Ovary (tissue), 3 donors: Measurements from ENCODE around the gene MPLKIP.
"Not testable (repeated sequence)": the region's sequence is repeated elsewhere in the genome, so short reads cannot be mapped to it uniquely, and the experiment has no call there.

Source experiments
- EP300 ChIP-seq: sonication (generic); formaldehyde crosslinking; IDR thresholded peaks from one replicate; pipeline ENCODE4 v1.6.1; 2017; ENCODE audit warnings: antibody characterized with exemption
- POLR2A ChIP-seq: fragments of 450-650 bp; IDR thresholded peaks from one replicate; pipeline ENCODE4 v1.6.1; 2017; ENCODE audit warnings: antibody characterized with exemption, mild to moderate bottlenecking, moderate library complexity
- TF ChIP-seq, protein P1 (sequence below), 3 donors: fragments of 450-650 bp in 2 of 3; fragments of 200-600 bp in 1 of 3; IDR thresholded peaks; one replicate each; pipeline versions ENCODE4 v1.5.1 to v1.8.0; 2016 to 2022; ENCODE audit warnings: antibody characterized with exemption in 3 of 3, mild to moderate bottlenecking in 1 of 3
- donor health status: DM: no; HTN: no; CAD: no.

DNA sequence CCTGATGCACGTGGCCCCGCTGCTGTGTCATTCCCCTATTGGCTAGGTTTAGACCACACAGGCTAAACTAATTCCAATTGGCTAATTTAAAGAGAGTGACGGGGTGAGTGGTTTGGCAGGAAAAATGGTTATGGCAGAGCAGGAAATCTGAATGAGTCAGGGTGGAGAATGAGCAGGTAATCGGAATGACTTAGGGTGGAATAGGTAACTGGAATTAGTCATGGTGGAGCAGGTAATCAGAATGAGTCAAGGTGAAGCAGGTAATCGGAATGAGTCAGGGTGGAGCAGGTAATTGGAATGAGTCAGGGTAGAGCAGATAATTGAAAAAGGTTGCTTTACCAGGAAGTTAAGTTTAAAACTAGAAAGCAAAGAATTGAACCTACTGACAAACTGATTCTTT, 7.5 kb upstream of the MPLKIP start:
- TF ChIP-seq, protein P1, sequence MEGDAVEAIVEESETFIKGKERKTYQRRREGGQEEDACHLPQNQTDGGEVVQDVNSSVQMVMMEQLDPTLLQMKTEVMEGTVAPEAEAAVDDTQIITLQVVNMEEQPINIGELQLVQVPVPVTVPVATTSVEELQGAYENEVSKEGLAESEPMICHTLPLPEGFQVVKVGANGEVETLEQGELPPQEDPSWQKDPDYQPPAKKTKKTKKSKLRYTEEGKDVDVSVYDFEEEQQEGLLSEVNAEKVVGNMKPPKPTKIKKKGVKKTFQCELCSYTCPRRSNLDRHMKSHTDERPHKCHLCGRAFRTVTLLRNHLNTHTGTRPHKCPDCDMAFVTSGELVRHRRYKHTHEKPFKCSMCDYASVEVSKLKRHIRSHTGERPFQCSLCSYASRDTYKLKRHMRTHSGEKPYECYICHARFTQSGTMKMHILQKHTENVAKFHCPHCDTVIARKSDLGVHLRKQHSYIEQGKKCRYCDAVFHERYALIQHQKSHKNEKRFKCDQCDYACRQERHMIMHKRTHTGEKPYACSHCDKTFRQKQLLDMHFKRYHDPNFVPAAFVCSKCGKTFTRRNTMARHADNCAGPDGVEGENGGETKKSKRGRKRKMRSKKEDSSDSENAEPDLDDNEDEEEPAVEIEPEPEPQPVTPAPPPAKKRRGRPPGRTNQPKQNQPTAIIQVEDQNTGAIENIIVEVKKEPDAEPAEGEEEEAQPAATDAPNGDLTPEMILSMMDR (IDR thresholded peaks at IDR 0.05): not testable (repeated sequence)
- TF ChIP-seq POLR2A, EP300: not testable (repeated sequence)
